ENCODE data around the gene RBM48. TPM values are rescaled to one million over a fixed set of nuclear protein-coding genes. Genes with fewer than 3 reads are reported as not detected.

The RBM48 gene
- total RNA-seq, 4 donors from 2014 or later: 8.3 to 11.6 (median 10.1) TPM

- peaks cover 37 to 88% (median 67%) of the 10 kb centered on the region in 4 donors for H3K36me3 ChIP-seq
- no peak overlapping the region for H3K4me3 ChIP-seq
- intact Hi-C loops (cut with DNase I): no loop called here
- no peaks in the 10 kb centered on the region for H3K9me3 ChIP-seq
- H3K4me1 ChIP-seq: no peaks in the 10 kb centered on the region
- no peaks in the 10 kb centered on the region for H3K27me3 ChIP-seq
- H3K27ac ChIP-seq (replicated peaks in 1 of 4): no peak overlapping the region
- TF ChIP-seq POLR2A (IDR thresholded peaks at IDR 0.05; ENCODE audit: low read depth): no peak
- no peak for DNase-seq (ENCODE audit: extremely low spot score)
These were observed 40.8 kb upstream of the RBM48 start for GRCh38 chr7:92487804-92488203.

- 90% methylated on average over 1 of the region's 1 CpG for WGBS
- DNase-seq (ENCODE audit: extremely low spot score): no peak
- intact Hi-C loops (cut with DNase I): no loop called here
- Histone ChIP-seq H3K9me3 (no peaks in the 10 kb centered on the region), H3K4me3 (no peak overlapping the region), H3K4me1 (no peaks in the 10 kb centered on the region), H3K36me3 (peaks cover 53 to 98% (median 84%) of the 10 kb centered on the region in 4 donors), H3K27ac (replicated peaks in 1 of 4) (no peak overlapping the region), H3K27me3 (no peaks in the 10 kb centered on the region)
- TF ChIP-seq EP300 (IDR thresholded peaks at IDR 0.05) (no peak), CTCF (IDR thresholded peaks at IDR 0.05) (no peak), POLR2AphosphoS5 (IDR thresholded peaks at IDR 0.05) (no peak), POLR2A (IDR thresholded peaks at IDR 0.05; ENCODE audit: low read depth) (no peak)
These were observed 39.0 kb upstream of the RBM48 start for GRCh38 chr7:92489634-92490033.

- WGBS: 91% methylated on average over 2 of the region's 2 CpGs
- intact Hi-C loops (cut with DNase I): no loop called here
- Histone ChIP-seq H3K4me3 (no peak overlapping the region), H3K9me3 (no peaks in the 10 kb centered on the region), H3K4me1 (no peaks in the 10 kb centered on the region), H3K36me3 (peaks cover 56 to 96% (median 81%) of the 10 kb centered on the region in 4 donors), H3K27ac (replicated peaks in 1 of 4) (no peak overlapping the region), H3K27me3 (no peaks in the 10 kb centered on the region)
- DNase-seq (ENCODE audit: extremely low spot score): no peak
- no peak for TF ChIP-seq POLR2A (IDR thresholded peaks at IDR 0.05; ENCODE audit: low read depth)
- no peak for TF ChIP-seq CTCF (IDR thresholded peaks at IDR 0.05)
- TF ChIP-seq POLR2AphosphoS5 (IDR thresholded peaks at IDR 0.05): no peak
- no peak for TF ChIP-seq EP300 (IDR thresholded peaks at IDR 0.05)
These were observed 31.7 kb upstream of the RBM48 start for GRCh38 chr7:92496876-92497275.

GRCh38 chr7:92498557-92498956 lies 30.0 kb upstream of the RBM48 start:
- no peak for DNase-seq (ENCODE audit: extremely low spot score)

GRCh38 chr7:92503767-92504166 lies 24.8 kb upstream of the RBM48 start:
- Histone ChIP-seq H3K27me3 (no peaks in the 10 kb centered on the region), H3K36me3 (peaks cover 39 to 99% (median 82%) of the 10 kb centered on the region in 4 donors), H3K4me1 (no peaks in the 10 kb centered on the region), H3K9me3 (no peaks in the 10 kb centered on the region), H3K4me3 (no peak overlapping the region), H3K27ac (replicated peaks in 1 of 4) (no peak overlapping the region)
- no peak for DNase-seq (ENCODE audit: extremely low spot score)
- WGBS: 96% methylated on average over 2 of the region's 2 CpGs
- TF ChIP-seq POLR2A (IDR thresholded peaks at IDR 0.05; ENCODE audit: low read depth) (no peak), EP300 (IDR thresholded peaks at IDR 0.05) (no peak), CTCF (IDR thresholded peaks at IDR 0.05) (no peak), POLR2AphosphoS5 (IDR thresholded peaks at IDR 0.05) (no peak)
- intact Hi-C loops (cut with DNase I): loop anchor here (10.0 kb wide), 1 partner anchor 289 kb away; no protein-coding TSS in a partner anchor

More at GRCh38 chr7:92498557-92498956, 30.0 kb upstream of the RBM48 start:
- Histone ChIP-seq H3K27ac (replicated peaks in 1 of 4) (no peak overlapping the region), H3K9me3 (no peaks in the 10 kb centered on the region), H3K4me3 (no peak overlapping the region), H3K36me3 (peaks cover 53 to 94% (median 80%) of the 10 kb centered on the region in 4 donors), H3K27me3 (no peaks in the 10 kb centered on the region), H3K4me1 (no peaks in the 10 kb centered on the region)
- TF ChIP-seq POLR2A (IDR thresholded peaks at IDR 0.05; ENCODE audit: low read depth) (no peak), POLR2AphosphoS5 (IDR thresholded peaks at IDR 0.05) (no peak), CTCF (IDR thresholded peaks at IDR 0.05) (no peak), EP300 (IDR thresholded peaks at IDR 0.05) (no peak)
- intact Hi-C loops (cut with DNase I): no loop called here
- 97% methylated on average over 2 of the region's 2 CpGs for WGBS
